UCSD-AML1 (cell line): ENCODE results near the gene KCNQ2.

Experiments
- DNase-seq: peaks from one replicate; lab custom pipeline; 2025; ENCODE audit not compliant: unreplicated experiment; lab: John Stamatoyannopoulos, UW

Gene KCNQ2

GRCh38 chr20:63420359-63421093 lies 51.9 kb downstream of the KCNQ2 start:
- DNase-seq, result no peak

DNA sequence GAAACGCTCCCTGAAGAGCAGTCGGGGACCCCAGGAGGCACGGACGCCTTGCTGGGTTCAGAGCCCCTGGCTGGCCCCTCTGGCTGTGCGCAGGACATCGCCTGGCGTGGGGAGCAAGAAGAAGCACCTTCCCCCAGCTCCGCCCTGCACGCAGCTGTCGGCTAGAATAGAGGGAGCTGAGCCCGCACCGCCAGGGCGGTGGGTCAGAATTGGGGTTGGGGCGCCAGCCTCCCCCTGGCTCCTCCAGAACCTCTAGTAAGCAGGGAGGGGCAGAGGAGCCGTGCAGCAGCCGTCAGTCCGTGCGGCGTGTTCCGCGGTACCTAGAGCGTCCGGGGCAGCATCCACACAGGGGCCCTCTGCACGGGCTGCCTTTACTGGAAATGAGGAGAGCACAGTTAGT lies 53.2 kb downstream of the KCNQ2 start:
- no peak for DNase-seq

DNA sequence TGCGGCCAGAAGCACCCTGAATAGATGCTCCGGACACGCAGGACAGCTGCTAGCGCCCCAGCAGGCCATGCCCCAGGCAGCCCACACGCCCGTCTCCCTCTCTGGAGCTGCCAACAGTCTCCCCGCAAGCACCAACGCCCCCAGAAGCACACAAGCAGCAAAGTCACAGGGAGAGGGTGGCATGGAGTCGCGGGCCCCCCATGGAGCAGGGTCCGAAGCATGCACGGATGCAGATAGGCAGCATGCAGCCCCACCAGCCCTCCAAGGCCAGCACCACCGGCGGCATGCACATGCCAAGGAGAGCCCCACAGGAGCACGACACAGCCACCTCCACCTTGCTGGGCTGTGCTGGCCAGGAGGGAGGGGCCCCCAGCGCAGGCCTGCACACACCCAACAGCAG lies 53.8 kb downstream of the KCNQ2 start:
- no peak for DNase-seq

DNA sequence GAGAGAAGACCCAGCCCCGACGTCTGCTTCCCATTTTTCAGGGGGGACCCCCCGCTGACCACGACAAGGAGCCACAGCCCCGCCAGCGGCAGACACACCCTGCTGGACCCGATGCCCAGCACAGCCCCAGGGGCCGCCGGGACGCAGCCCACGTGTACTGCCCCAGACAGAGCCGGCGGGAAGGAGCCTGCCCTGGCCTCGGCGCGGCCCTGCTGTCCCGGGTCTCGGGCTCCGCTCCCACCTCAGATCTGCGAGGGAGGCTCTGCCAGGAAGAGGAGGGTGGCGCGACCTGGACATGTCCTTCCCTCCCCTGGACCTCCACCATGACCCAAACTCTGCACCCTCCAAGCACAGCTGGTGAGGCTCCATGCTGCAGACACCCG lies 54.7 kb downstream of the KCNQ2 start:
- DNase-seq, result no peak

GRCh38 chr20:63417097-63417737 lies 55.2 kb downstream of the KCNQ2 start:
- no peak for DNase-seq

GRCh38 chr20:63416631-63417030 lies 55.8 kb downstream of the KCNQ2 start:
- no peak for DNase-seq

DNA sequence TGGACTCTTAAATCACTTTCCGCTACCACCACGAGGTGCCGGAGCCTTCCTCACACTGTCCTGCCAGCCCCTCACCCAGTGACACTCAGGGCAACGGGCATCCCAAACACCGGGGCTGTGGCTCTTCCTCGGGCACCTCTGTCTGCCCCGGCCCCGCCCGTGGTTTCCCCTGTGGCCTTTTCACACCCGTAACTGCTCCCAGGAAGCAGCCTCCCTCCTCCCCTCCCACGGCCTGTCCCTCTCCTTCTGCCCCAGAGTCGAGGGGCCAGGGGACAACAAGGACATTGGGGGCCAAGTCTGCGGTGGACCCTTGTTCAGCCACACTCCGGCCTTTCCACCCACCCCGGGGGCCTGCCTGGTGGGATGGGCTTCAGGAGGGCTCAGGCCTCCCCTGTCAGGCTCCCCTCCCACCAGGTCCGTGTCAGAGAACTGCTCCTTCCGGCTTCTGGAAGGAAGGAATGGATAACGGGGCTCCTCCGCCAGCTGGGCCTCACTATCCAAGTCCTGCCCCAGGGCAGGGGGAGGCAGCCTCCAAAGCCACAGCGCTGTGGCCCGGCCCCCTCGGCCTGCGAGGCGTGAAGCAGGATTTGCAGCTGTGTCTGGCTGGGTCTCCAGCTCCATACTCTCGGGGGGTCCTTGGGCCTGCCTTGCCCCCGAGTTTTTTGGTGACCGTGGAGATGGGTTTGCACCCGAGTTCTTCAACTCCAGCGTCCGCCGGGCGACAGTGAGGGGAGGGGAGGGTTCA lies 56.6 kb downstream of the KCNQ2 start:
- no peak for DNase-seq

DNA sequence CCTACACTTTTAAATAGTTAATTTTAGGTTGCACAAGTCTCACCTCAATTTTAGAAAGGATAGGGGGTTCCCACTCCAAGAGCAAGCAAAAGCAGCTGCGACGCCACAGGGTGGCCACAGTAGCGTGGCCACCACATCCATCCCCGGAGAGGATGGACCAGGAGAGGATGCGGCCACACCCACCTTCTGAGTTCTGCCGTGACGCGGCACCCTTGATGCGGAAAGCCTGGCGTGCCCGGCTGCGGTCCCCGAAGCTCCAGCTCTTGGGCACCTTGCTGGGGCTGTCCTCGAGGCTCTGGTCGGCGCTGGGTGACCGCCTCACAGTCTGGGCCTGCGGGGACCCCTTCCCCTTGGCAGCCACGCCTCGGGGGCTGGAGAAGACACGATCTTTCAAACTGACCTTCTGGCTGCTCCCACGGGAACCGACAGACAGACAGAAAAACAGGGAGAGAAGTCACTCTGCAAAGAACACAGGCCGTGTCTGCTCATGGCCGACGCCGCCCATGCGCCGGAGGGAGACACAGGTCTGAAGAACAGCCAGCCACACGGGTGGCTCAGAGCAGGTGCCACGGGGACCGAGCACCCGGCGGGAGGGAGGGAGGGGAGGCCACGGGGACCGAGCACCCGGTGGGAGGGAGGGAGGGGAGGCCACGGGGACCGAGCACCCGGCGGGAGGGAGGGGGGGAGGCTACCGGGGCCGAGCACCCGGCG lies 57.6 kb downstream of the KCNQ2 start:
- DNase-seq, result no peak

GRCh38 chr20:63413963-63414684 lies 58.3 kb downstream of the KCNQ2 start:
- DNase-seq, result no peak

DNA sequence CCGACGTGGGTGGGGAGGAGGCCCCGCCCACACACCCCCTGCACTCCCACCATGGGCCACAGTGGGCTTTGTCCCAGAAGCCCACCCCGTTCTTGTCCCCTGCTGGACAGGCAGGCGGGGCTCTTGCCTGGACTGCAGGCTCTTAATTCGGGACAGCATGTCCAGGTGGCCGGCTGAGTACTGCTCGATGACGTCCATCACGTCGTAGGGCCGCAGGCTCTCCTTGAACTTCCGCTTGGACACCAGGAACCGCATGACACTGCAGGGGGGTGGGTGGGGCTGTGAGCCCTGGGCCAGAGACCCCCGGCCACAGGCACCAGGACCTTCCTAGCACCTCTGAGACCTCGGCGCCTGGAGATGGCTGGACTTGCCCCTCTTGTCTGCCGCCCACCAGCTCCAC lies 59.1 kb downstream of the KCNQ2 start:
- no peak for DNase-seq

DNA sequence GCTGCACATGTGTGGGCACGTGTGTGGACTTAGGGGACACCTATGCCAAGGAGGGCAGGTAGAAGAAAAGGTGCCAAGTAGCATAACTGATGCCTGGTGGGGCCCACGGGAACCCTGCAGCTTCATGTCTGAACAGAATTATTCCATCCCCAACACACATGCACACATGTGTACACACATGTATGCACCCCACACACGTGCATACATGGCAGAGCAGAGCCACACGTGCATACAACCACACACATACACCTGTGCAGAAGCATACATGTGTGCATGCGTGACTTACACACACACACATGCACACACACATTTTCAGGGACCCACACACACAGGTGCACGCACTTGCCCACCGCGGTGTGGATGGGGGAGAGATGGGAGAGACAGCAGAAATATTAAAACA lies 59.6 kb downstream of the KCNQ2 start:
- DNase-seq, result no peak

GRCh38 chr20:63411898-63412631 lies 60.4 kb downstream of the KCNQ2 start:
- no peak for DNase-seq

- DNase-seq, result no peak
These were observed 61.1 kb downstream of the KCNQ2 start for GRCh38 chr20:63411151-63411897.

DNA sequence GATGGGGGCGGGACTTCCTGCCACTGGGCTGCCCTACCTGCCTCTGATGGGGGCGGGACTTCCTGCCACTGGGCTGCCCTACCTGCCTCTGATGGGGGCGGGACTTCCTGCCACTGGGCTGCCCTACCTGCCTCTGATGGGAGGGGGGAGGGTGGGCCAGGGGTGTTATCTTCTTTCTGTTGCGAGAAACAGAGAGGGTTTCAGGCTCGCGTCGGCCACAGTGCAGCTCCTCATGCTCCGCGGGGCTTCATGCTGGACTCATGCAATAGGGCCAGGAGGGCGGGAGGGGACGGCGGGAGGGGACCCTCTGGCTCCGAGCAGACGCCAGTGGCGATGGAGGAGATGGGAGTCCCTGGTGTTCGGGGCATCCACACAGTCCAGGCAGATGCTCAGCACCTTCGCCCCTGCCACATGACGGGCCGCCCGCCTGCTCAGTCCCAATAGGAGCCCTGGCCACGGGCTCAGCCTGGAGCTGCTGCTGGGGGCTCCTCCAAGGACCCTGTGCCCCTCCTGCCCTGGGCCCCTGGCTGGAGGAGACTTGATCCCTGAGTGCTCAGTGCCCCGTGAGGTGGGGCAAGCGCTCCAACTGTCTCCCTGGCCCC lies 62.5 kb downstream of the KCNQ2 start:
- no peak for DNase-seq

DNA sequence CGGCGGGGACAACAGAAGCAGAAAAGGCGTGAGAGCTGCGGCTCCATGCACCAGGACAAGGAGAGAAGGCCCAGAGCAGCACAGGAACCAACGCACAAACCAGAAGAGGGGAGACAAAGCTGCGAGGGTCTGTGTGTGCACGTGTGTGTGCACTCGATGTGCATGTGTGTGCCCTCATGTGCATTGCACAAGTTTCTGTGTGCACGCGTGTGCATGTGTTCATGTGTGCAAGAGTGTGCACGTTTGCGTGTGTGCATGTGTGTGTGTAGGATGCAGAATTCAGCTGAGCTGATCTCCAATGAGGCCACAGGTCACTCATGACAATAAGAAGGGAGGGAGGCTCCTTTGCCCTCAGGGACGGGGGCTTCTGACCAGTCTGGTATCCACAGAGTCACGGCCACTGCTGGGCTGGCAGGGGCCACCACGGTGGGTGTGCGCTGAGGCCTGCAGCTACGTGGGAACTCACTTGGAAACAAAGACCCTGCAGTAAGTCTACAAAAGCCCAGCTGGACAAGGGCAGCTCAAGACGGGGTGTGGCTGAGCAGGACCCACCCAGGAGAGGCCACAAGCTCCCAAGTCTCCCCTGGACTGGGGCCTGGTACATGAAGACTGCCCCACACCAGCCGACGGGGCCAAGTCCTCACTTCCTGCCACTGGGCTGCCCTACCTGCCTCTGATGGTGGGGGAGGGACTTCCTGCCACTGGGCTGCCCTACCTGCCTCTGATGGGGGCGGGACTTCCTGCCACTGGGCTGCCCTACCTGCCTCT lies 63.2 kb downstream of the KCNQ2 start:
- DNase-seq, result no peak

GRCh38 chr20:63408684-63409046 lies 63.8 kb downstream of the KCNQ2 start:
- DNase-seq, result no peak

DNA sequence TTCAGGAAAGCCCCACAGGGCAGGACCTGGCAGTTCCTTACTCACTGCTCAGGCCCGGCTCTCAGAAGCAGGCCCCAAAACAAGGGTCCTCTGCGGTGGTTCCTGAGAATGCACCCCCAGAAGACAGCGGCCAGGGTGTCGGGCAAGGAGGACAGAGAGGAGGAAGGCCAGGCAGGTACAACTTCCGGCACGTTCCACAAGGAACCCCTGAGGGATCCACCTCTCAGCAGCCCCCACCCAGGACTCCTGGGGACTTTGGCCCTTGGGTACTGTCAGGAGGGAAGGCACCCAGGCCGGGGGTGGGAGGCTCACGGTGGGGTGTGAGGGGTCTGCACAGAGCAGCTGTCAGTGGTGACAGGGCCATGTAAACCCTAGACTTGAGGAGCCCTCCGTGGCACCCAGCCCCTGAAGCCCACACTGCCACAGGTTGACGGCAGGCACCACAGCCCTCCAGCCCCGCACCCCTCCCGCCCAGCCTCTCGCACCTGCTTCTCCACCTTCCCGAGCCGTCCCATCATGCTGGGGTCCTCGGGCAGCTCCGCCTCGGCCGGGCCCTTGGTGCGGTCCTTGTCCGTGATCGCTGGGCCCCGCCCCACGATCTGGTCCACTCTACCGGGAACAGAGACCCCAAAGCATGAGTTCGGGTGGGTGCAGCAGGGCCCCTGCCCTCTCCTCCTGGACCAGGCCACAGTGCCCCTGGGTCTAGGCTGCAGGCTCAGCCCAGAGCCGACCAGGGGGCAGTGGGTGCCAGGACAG lies 64.3 kb downstream of the KCNQ2 start:
- no peak for DNase-seq
